ENCODE measurements around the gene ANKS3. TPM values are rescaled to one million over a fixed set of nuclear protein-coding genes. Genes with fewer than 3 reads are reported as not detected.

The ANKS3 gene
- total RNA-seq, 1 donor from 2014 or later = 32.0 TPM

DNA sequence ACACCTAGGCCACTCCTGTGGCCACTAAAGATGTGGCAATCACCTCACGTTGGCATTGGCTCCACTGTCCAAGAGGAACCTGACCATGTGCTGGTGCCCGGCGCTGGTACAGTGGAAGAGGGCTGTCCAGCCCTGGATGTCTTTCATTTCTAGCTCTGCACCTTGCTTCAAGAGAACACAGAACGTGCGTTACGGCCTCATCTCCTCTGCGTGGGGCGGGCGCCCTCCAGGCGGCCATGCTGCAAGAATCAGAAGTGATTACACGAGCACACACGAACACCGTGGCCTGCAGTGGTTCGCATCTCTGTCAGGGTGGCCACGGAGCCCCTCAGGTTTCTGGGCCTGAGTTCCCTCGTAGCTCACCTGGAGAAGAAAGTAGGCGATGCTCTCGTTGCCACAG lies 7.5 kb downstream of the ANKS3 start:
- Mint-ChIP-seq H3K36me3 (ENCODE audit: low read depth) (no peaks in the 10 kb centered on the region), H3K9me3 (no peaks in the 10 kb centered on the region), H3K4me3 (no peak overlapping the region), H3K27ac (ENCODE audit: unreplicated experiment) (no peak overlapping the region), H3K4me1 (no peaks in the 10 kb centered on the region), H3K27me3 (ENCODE audit: low read depth) (no peaks in the 10 kb centered on the region)
- TF ChIP-seq, protein P1, sequence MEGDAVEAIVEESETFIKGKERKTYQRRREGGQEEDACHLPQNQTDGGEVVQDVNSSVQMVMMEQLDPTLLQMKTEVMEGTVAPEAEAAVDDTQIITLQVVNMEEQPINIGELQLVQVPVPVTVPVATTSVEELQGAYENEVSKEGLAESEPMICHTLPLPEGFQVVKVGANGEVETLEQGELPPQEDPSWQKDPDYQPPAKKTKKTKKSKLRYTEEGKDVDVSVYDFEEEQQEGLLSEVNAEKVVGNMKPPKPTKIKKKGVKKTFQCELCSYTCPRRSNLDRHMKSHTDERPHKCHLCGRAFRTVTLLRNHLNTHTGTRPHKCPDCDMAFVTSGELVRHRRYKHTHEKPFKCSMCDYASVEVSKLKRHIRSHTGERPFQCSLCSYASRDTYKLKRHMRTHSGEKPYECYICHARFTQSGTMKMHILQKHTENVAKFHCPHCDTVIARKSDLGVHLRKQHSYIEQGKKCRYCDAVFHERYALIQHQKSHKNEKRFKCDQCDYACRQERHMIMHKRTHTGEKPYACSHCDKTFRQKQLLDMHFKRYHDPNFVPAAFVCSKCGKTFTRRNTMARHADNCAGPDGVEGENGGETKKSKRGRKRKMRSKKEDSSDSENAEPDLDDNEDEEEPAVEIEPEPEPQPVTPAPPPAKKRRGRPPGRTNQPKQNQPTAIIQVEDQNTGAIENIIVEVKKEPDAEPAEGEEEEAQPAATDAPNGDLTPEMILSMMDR (conservative IDR thresholded peaks at IDR 0.05) = no peak
- DNase-seq (ENCODE audit: low read depth, low spot score) = no peak

DNA sequence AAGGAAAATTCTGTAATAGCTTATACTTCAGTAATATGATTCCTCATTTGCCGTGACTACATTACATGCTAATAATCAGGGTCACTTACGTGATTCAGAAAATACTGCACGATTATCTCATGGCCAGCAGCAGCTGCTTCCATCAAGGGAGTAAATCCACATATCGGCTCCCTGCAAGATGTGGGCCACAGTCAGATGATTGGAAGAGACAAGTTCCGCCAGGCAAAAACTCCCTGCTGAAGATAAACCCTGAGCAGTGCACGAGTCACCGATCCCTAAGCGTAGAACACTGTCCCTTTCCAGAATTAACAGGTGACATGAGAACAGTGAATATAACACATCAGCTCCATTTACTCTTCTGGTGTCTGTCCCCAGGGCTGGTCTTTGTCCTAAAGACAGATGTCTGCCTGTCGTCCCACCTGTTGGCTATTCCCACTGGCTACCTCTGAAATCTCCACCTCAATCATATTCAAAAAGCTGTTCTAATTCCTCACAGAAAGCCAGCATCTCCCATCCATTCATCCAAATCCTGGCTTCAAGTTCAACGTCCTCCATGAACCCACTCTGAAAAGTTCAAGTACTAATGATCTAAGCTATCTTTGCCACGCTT lies 9.3 kb downstream of the ANKS3 start:
- DNase-seq (ENCODE audit: low read depth, low spot score) = no peak
- H3K27me3 Mint-ChIP-seq (ENCODE audit: low read depth) = no peaks in the 10 kb centered on the region
- H3K4me3 Mint-ChIP-seq = no peak overlapping the region
- no peaks in the 10 kb centered on the region for H3K9me3 Mint-ChIP-seq
- TF ChIP-seq, protein P1 (conservative IDR thresholded peaks at IDR 0.05) = no peak
- H3K27ac Mint-ChIP-seq (ENCODE audit: unreplicated experiment) = no peak overlapping the region
- no peaks in the 10 kb centered on the region for H3K36me3 Mint-ChIP-seq (ENCODE audit: low read depth)
- no peaks in the 10 kb centered on the region for H3K4me1 Mint-ChIP-seq

DNA sequence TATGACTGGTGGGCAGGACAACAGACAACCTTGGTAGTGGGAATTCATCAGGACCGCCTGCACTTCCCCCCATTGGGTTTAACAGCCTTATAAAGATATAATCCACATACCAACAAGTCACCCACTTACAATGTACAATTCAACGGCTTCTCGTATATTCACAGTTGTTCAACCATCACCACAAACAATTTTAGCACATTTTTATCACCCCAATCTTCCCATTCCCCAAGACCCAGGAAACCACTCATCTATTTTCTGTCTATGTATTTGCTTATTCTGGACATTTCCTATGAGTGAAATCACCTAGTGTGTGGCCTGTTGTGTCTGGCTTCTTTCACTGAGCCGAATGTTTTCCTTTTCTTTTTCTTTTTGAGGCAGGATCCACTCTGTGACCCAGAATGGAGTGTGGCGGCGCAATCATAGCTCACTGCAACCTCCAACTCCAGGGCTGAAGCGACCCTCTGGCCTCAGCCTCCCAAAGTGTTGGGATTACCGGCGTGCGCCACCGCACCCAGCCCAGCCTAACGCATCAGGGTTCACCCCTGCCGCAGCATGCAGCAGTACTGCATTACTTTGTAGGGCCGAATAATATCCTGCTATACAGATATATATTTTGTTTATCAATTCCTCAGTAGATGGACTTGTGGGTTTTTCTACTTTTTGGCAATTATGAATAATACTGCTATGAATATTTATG lies 10.9 kb downstream of the ANKS3 start:
- no peak overlapping the region for H3K27ac Mint-ChIP-seq (ENCODE audit: unreplicated experiment)
- no peaks in the 10 kb centered on the region for H3K36me3 Mint-ChIP-seq (ENCODE audit: low read depth)

DNA sequence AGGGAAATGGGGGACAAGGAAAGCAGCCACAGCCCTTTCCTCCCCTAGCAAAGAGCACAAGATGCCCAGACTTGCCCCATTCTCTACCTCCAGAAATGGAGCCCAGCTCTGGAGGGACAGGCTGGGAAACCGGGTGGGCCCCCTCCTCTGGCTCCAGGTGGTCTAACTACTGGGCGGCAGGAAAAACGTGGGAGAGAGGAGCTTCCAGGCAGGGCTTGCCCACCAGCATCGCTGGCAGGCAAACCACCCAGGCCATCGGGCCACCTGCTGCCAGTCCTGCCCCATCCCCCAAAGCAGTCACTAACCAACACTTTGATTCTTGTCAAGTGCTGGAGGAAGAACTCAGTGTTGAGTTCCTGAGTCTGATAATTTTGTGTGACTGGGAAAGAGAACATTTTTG lies 15.6 kb downstream of the ANKS3 start:
- Mint-ChIP-seq H3K27me3 (ENCODE audit: low read depth) (no peaks in the 10 kb centered on the region), H3K4me3 (no peak overlapping the region), H3K4me1 (no peaks in the 10 kb centered on the region), H3K27ac (ENCODE audit: unreplicated experiment) (no peak overlapping the region), H3K9me3 (no peaks in the 10 kb centered on the region), H3K36me3 (ENCODE audit: low read depth) (no peaks in the 10 kb centered on the region)
- TF ChIP-seq, protein P1 (conservative IDR thresholded peaks at IDR 0.05) = no peak
- no peak for DNase-seq (ENCODE audit: low read depth, low spot score)

More for the DNA sequence above, 10.9 kb downstream of the ANKS3 start:
- H3K27me3 Mint-ChIP-seq (ENCODE audit: low read depth) = no peaks in the 10 kb centered on the region
- TF ChIP-seq, protein P1 (conservative IDR thresholded peaks at IDR 0.05) = no peak
- no peak for DNase-seq (ENCODE audit: low read depth, low spot score)
- no peaks in the 10 kb centered on the region for H3K4me1 Mint-ChIP-seq
- no peaks in the 10 kb centered on the region for H3K9me3 Mint-ChIP-seq
- no peak overlapping the region for H3K4me3 Mint-ChIP-seq

DNA sequence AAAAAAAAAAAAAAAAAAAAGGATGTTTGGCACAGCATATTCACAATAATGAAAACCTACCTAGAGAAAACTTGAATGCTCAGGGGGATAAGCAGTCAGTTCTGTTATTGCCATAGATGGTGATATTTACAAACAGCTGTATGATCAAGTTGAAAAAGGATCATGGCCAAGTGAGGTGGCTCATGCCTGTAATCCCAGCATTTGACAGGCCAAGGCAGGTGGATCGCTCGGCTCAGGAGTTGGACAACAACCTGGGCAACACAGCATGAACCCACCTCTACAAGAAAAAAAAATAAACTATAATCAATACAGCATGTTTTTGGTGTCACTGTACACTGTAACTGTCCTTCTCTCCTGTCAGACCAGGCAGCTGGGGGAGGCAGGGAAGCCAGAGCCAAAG lies 19.1 kb downstream of the ANKS3 start:
- no peaks in the 10 kb centered on the region for H3K36me3 Mint-ChIP-seq (ENCODE audit: low read depth)
- no peaks in the 10 kb centered on the region for H3K4me1 Mint-ChIP-seq
- TF ChIP-seq, protein P1 (conservative IDR thresholded peaks at IDR 0.05) = no peak
- no peak for DNase-seq (ENCODE audit: low read depth, low spot score)
- no peaks in the 10 kb centered on the region for H3K27me3 Mint-ChIP-seq (ENCODE audit: low read depth)
- no peak overlapping the region for H3K4me3 Mint-ChIP-seq
- no peaks in the 10 kb centered on the region for H3K9me3 Mint-ChIP-seq
- H3K27ac Mint-ChIP-seq (ENCODE audit: unreplicated experiment) = no peak overlapping the region

Measured in neural crest cell (in vitro differentiated cells).